ENCODE measurements around the gene ZC3H18.
"Not testable (repeated sequence)": the region's sequence is repeated elsewhere in the genome, so short reads cannot be mapped to it uniquely, and the experiment has no call there.

Gene ZC3H18

GRCh38 chr16:88662843-88663606 is 92.8 kb downstream of the ZC3H18 start, which contains the start of gene MVD:
MVD (minus strand) TSS chr16:88663091; CDS start chr16:88663080, 11 bp downstream.
- no peak for TF ChIP-seq CTCF (conservative IDR thresholded peaks at IDR 0.05; ENCODE audit: low read length)
- H3K4me3 ChIP-seq (ENCODE audit: low read length) = peak within 1 kb of the TSS; percentile 88
- DNase-seq (ENCODE audit: low read depth) = peak; percentile 97

- no peak for TF ChIP-seq CTCF (conservative IDR thresholded peaks at IDR 0.05; ENCODE audit: low read length)
- DNase-seq (ENCODE audit: low read depth) = no peak
- no peak overlapping the region for H3K4me3 ChIP-seq (ENCODE audit: low read length)
These were observed 94.9 kb downstream of the ZC3H18 start for GRCh38 chr16:88665148-88665547.

GRCh38 chr16:88665570-88665969 is 95.4 kb downstream of the ZC3H18 start:
- no peak overlapping the region for H3K4me3 ChIP-seq (ENCODE audit: low read length)
- no peak for TF ChIP-seq CTCF (conservative IDR thresholded peaks at IDR 0.05; ENCODE audit: low read length)
- no peak for DNase-seq (ENCODE audit: low read depth)

- TF ChIP-seq CTCF (conservative IDR thresholded peaks at IDR 0.05; ENCODE audit: low read length) = no peak
- DNase-seq (ENCODE audit: low read depth) = no peak
- no peak overlapping the region for H3K4me3 ChIP-seq (ENCODE audit: low read length)
These were observed 97.3 kb downstream of the ZC3H18 start for GRCh38 chr16:88667461-88667860.

GRCh38 chr16:88669493-88669892 is 99.3 kb downstream of the ZC3H18 start:
- not testable (repeated sequence) for H3K4me3 ChIP-seq (ENCODE audit: low read length); DNase-seq (ENCODE audit: low read depth)

- peak; percentile 72 for DNase-seq (ENCODE audit: low read depth)
- no peak overlapping the region for H3K4me3 ChIP-seq (ENCODE audit: low read length)
- no peak for TF ChIP-seq CTCF (conservative IDR thresholded peaks at IDR 0.05; ENCODE audit: low read length)
These were observed 99.8 kb downstream of the ZC3H18 start for GRCh38 chr16:88669980-88670379.

GRCh38 chr16:88671806-88672205 is 101.6 kb downstream of the ZC3H18 start:
- no peak for TF ChIP-seq CTCF (conservative IDR thresholded peaks at IDR 0.05; ENCODE audit: low read length)
- DNase-seq (ENCODE audit: low read depth) = no peak
- no peak overlapping the region for H3K4me3 ChIP-seq (ENCODE audit: low read length)
